SKM-1 (cell line): ENCODE measurements around the gene CYB5D1.

Experiments
- DNase-seq: peaks from one replicate; lab custom pipeline; 2025; ENCODE audit not compliant: unreplicated experiment; lab: John Stamatoyannopoulos, UW

The CYB5D1 gene

GRCh38 chr17:7844292-7845154 is 13.3 kb upstream of the CYB5D1 start:
- peak; percentile 72 for DNase-seq

GRCh38 chr17:7845359-7846062 is 12.3 kb upstream of the CYB5D1 start:
- DNase-seq = no peak

GRCh38 chr17:7846063-7846735 is 11.6 kb upstream of the CYB5D1 start:
- no peak for DNase-seq

- DNase-seq = no peak
Measured at GRCh38 chr17:7846765-7847661, 10.8 kb upstream of the CYB5D1 start.

GRCh38 chr17:7848131-7848579 is 9.6 kb upstream of the CYB5D1 start:
- no peak for DNase-seq

- DNase-seq = no peak
Measured at GRCh38 chr17:7848739-7849129, 9.1 kb upstream of the CYB5D1 start.

- DNase-seq = no peak
Measured at GRCh38 chr17:7849130-7849750, 8.6 kb upstream of the CYB5D1 start.

GRCh38 chr17:7849751-7850504 is 7.9 kb upstream of the CYB5D1 start:
- DNase-seq = no peak

GRCh38 chr17:7850701-7851437 is 6.9 kb upstream of the CYB5D1 start:
- no peak for DNase-seq

- peak; percentile 39 for DNase-seq
Measured at GRCh38 chr17:7851438-7852261, 6.2 kb upstream of the CYB5D1 start.

- no peak for DNase-seq
Measured at GRCh38 chr17:7852262-7852670, 5.5 kb upstream of the CYB5D1 start.

- no peak for DNase-seq
Measured at GRCh38 chr17:7852919-7853690, 4.7 kb upstream of the CYB5D1 start.

GRCh38 chr17:7853691-7854038 is 4.1 kb upstream of the CYB5D1 start:
- no peak for DNase-seq

- no peak for DNase-seq
Measured at GRCh38 chr17:7854078-7854777, 3.6 kb upstream of the CYB5D1 start.

GRCh38 chr17:7854851-7855659 is 2.7 kb upstream of the CYB5D1 start, which contains the start of gene TMEM88:
Gene TMEM88, plus strand, starts transcription at chr17:7855066. Its CDS starts 9 bp downstream, at chr17:7855075.
- no peak for DNase-seq

GRCh38 chr17:7855660-7856010 is 2.2 kb upstream of the CYB5D1 start:
- no peak for DNase-seq
